Dedifferentiated amniotic fluid mesenchymal stem cell (primary cell): ENCODE data around the gene OLIG2.

ENCODE experiments used
- DNase-seq: peaks from one replicate; pipeline ENCODE4 v3.0.0-alpha.2; 2016; ENCODE audit errors: extremely low spot score

OLIG2 gene

GRCh38 chr21:33063907-33064622, 38.3 kb downstream of the OLIG2 start:
- DNase-seq = no peak

- no peak for DNase-seq
These were observed 39.1 kb downstream of the OLIG2 start for GRCh38 chr21:33064623-33065390.

- DNase-seq = no peak
These were observed 41.3 kb downstream of the OLIG2 start for GRCh38 chr21:33067043-33067442.

- DNase-seq = no peak
These were observed 41.7 kb downstream of the OLIG2 start for GRCh38 chr21:33067457-33067856.

- DNase-seq = no peak
These were observed 43.5 kb downstream of the OLIG2 start for GRCh38 chr21:33069243-33069642.

- no peak for DNase-seq
These were observed 43.9 kb downstream of the OLIG2 start for GRCh38 chr21:33069645-33069993.

- no peak for DNase-seq
These were observed 44.4 kb downstream of the OLIG2 start, which contains the start of gene OLIG1 for GRCh38 chr21:33069994-33070743. OLIG1 (plus strand) TSS chr21:33070141; CDS start chr21:33070247, 106 bp downstream.

GRCh38 chr21:33070744-33070997, 44.9 kb downstream of the OLIG2 start:
- no peak for DNase-seq

- no peak for DNase-seq
These were observed 45.4 kb downstream of the OLIG2 start for GRCh38 chr21:33070998-33071769.

GRCh38 chr21:33071770-33072306, 46.1 kb downstream of the OLIG2 start:
- DNase-seq = no peak

- no peak for DNase-seq
These were observed 47.9 kb downstream of the OLIG2 start for GRCh38 chr21:33073636-33074035.

GRCh38 chr21:33075128-33075527, 49.4 kb downstream of the OLIG2 start:
- no peak for DNase-seq

GRCh38 chr21:33075596-33076195, 50.0 kb downstream of the OLIG2 start:
- DNase-seq = no peak

GRCh38 chr21:33076600-33077329, 51.0 kb downstream of the OLIG2 start:
- no peak for DNase-seq
